Measurements from ENCODE around the gene SNAI1. TPM values are rescaled to one million over a fixed set of nuclear protein-coding genes. Genes with fewer than 3 reads are reported as not detected.

SNAI1 gene
- total and polyA plus RNA-seq, 2 donors (not counting 1 experiment from before 2014, with no cell fraction given), result 0.66 to 1.4 TPM

- no peaks in the 10 kb centered on the region for H4K20me1 ChIP-seq (ENCODE audit: control insufficient read depth, extremely low read depth, insufficient read depth, low read length)
- H2AFZ ChIP-seq (ENCODE audit: low read length), result no peak overlapping the region
- no peaks in the 10 kb centered on the region for H3K27me3 ChIP-seq (ENCODE audit: control insufficient read depth, insufficient read depth, low read length)
- no peak overlapping the region for H3K4me2 ChIP-seq (ENCODE audit: extremely low read depth, insufficient read depth, low read length)
- H3K4me1 ChIP-seq (ENCODE audit: control insufficient read depth, extremely low read depth, insufficient read depth, low read length), result no peaks in the 10 kb centered on the region
- no peak overlapping the region for H3K9ac ChIP-seq (ENCODE audit: insufficient read depth, low read length)
- no peaks in the 10 kb centered on the region for H3K9me3 ChIP-seq (ENCODE audit: control insufficient read depth, insufficient read depth, low read depth, low read length)
- no peaks in the 10 kb centered on the region for H3K36me3 ChIP-seq (ENCODE audit: control insufficient read depth, insufficient read depth, low read length)
- TF ChIP-seq EZH2 (IDR thresholded peaks at IDR 0.05; ENCODE audit: low read length, missing control alignments) (no peak), CTCF (conservative IDR thresholded peaks at IDR 0.05 in 1 of 2, IDR thresholded peaks at IDR 0.05 in 1 of 2; ENCODE audit: low read depth in 1 of 2, low read length in 2 of 2) (no peak)
- no peak overlapping the region for H3K4me3 ChIP-seq (replicated peaks in 1 of 4; ENCODE audit: control extremely low read depth in 1 of 4, insufficient read depth in 1 of 4, low read depth in 3 of 4, low read length in 4 of 4)
- no peak for DNase-seq (ENCODE audit: low read depth in 2 of 2)
- H3K79me2 ChIP-seq (ENCODE audit: control insufficient read depth, insufficient read depth, low read length), result no peaks in the 10 kb centered on the region
- no peak overlapping the region for H3K27ac ChIP-seq (ENCODE audit: insufficient read depth, low read length)
Observed at GRCh38 chr20:50015636-50015992, 32.8 kb downstream of the SNAI1 start.

GRCh38 chr20:50015993-50016770 lies 33.4 kb downstream of the SNAI1 start:
- Histone ChIP-seq H4K20me1 (ENCODE audit: control insufficient read depth, extremely low read depth, insufficient read depth, low read length) (no peaks in the 10 kb centered on the region), H3K79me2 (ENCODE audit: control insufficient read depth, insufficient read depth, low read length) (no peaks in the 10 kb centered on the region), H3K27me3 (ENCODE audit: control insufficient read depth, insufficient read depth, low read length) (no peaks in the 10 kb centered on the region), H3K36me3 (ENCODE audit: control insufficient read depth, insufficient read depth, low read length) (no peaks in the 10 kb centered on the region), H3K4me2 (ENCODE audit: extremely low read depth, insufficient read depth, low read length) (no peak overlapping the region), H2AFZ (ENCODE audit: low read length) (no peak overlapping the region), H3K9ac (ENCODE audit: insufficient read depth, low read length) (no peak overlapping the region), H3K9me3 (ENCODE audit: control insufficient read depth, insufficient read depth, low read depth, low read length) (no peaks in the 10 kb centered on the region), H3K27ac (ENCODE audit: insufficient read depth, low read length) (no peak overlapping the region), H3K4me3 (replicated peaks in 1 of 4; ENCODE audit: control extremely low read depth in 1 of 4, insufficient read depth in 1 of 4, low read depth in 3 of 4, low read length in 4 of 4) (no peak overlapping the region), H3K4me1 (ENCODE audit: control insufficient read depth, extremely low read depth, insufficient read depth, low read length) (no peaks in the 10 kb centered on the region)
- no peak for DNase-seq (ENCODE audit: low read depth in 2 of 2)
- no peak for TF ChIP-seq EZH2 (IDR thresholded peaks at IDR 0.05; ENCODE audit: low read length, missing control alignments)
- TF ChIP-seq CTCF (conservative IDR thresholded peaks at IDR 0.05 in 1 of 2, IDR thresholded peaks at IDR 0.05 in 1 of 2; ENCODE audit: low read depth in 1 of 2, low read length in 2 of 2), result no peak

GRCh38 chr20:50017160-50017559 lies 34.4 kb downstream of the SNAI1 start:
- Histone ChIP-seq H3K79me2 (ENCODE audit: control insufficient read depth, insufficient read depth, low read length) (no peaks in the 10 kb centered on the region), H3K4me3 (replicated peaks in 1 of 4; ENCODE audit: control extremely low read depth in 1 of 4, insufficient read depth in 1 of 4, low read depth in 3 of 4, low read length in 4 of 4) (no peak overlapping the region), H3K4me2 (ENCODE audit: extremely low read depth, insufficient read depth, low read length) (no peak overlapping the region), H3K9ac (ENCODE audit: insufficient read depth, low read length) (no peak overlapping the region), H3K9me3 (ENCODE audit: control insufficient read depth, insufficient read depth, low read depth, low read length) (no peaks in the 10 kb centered on the region), H3K27ac (ENCODE audit: insufficient read depth, low read length) (no peak overlapping the region), H2AFZ (ENCODE audit: low read length) (no peak overlapping the region), H3K36me3 (ENCODE audit: control insufficient read depth, insufficient read depth, low read length) (no peaks in the 10 kb centered on the region), H3K4me1 (ENCODE audit: control insufficient read depth, extremely low read depth, insufficient read depth, low read length) (no peaks in the 10 kb centered on the region), H3K27me3 (ENCODE audit: control insufficient read depth, insufficient read depth, low read length) (no peaks in the 10 kb centered on the region), H4K20me1 (ENCODE audit: control insufficient read depth, extremely low read depth, insufficient read depth, low read length) (no peaks in the 10 kb centered on the region)
- TF ChIP-seq EZH2 (IDR thresholded peaks at IDR 0.05; ENCODE audit: low read length, missing control alignments), result no peak
- no peak for TF ChIP-seq CTCF (conservative IDR thresholded peaks at IDR 0.05 in 1 of 2, IDR thresholded peaks at IDR 0.05 in 1 of 2; ENCODE audit: low read depth in 1 of 2, low read length in 2 of 2)
- DNase-seq (ENCODE audit: low read depth in 2 of 2), result no peak
